Endodermal cell (in vitro differentiated cells): ENCODE data around the gene BRSK2. TPM values are rescaled to one million over a fixed set of nuclear protein-coding genes. Genes with fewer than 3 reads are reported as not detected.

ENCODE experiments used
- DNase-seq: peaks from one replicate; pipeline ENCODE4 v3.0.0-alpha.2; 2017
- H3K27ac ChIP-seq: 2 replicates; pipeline ENCODE4 v1.5.1; 2013; ENCODE audit warnings: mild to moderate bottlenecking, low read depth, low read length, moderate library complexity
- H3K27me3 ChIP-seq: 2 replicates; pipeline ENCODE4 v1.6.1; 2013; ENCODE audit warnings: mild to moderate bottlenecking, low read length, moderate library complexity; ENCODE audit not compliant: insufficient read depth, control insufficient read depth, poor library complexity, severe bottlenecking
- H3K36me3 ChIP-seq: 2 replicates; pipeline ENCODE4 v1.7.0; 2013; ENCODE audit warnings: mild to moderate bottlenecking, low read length, moderate library complexity; ENCODE audit not compliant: control insufficient read depth, insufficient read depth
- H3K4me1 ChIP-seq: one replicate; pipeline ENCODE4 v1.7.0; 2013; ENCODE audit warnings: low read length; ENCODE audit not compliant: control insufficient read depth, insufficient read depth
- H3K4me3 ChIP-seq: 2 replicates; pipeline ENCODE4 v1.5.1; 2013; ENCODE audit warnings: mild to moderate bottlenecking, low read length, moderate library complexity
- H3K9ac ChIP-seq: 2 replicates; pipeline ENCODE4 v1.6.1; 2013; ENCODE audit warnings: mild to moderate bottlenecking, low read length, moderate library complexity; ENCODE audit not compliant: poor library complexity, severe bottlenecking; ENCODE audit errors: extremely low read depth
- H3K9me3 ChIP-seq: 2 replicates; pipeline ENCODE4 v1.6.1; 2013; ENCODE audit warnings: mild to moderate bottlenecking, low read length, moderate library complexity; ENCODE audit not compliant: control insufficient read depth
- H3K27ac Mint-ChIP-seq: 2 replicates; pipeline ENCODE4 v1.8.0; 2020; ENCODE audit warnings: mixed read lengths
- H3K27me3 Mint-ChIP-seq: 2 replicates; pipeline ENCODE4 v1.8.0; 2021; ENCODE audit warnings: mild to moderate bottlenecking, mixed read lengths; ENCODE audit not compliant: insufficient read depth
- H3K36me3 Mint-ChIP-seq: 2 replicates; pipeline ENCODE4 v1.8.0; 2020; ENCODE audit warnings: low read depth, mixed read lengths
- H3K4me1 Mint-ChIP-seq: 2 replicates; pipeline ENCODE4 v1.8.0; 2020; ENCODE audit warnings: mixed read lengths
- H3K4me3 Mint-ChIP-seq: 2 replicates; pipeline ENCODE4 v1.8.0; 2020; ENCODE audit warnings: mild to moderate bottlenecking, moderate library complexity, mixed read lengths
- H3K9me3 Mint-ChIP-seq: 2 replicates; pipeline ENCODE4 v1.8.0; 2020; ENCODE audit warnings: mild to moderate bottlenecking, mixed read lengths
- WGBS, 2 experiments: methylation state at CpG; one replicate each; pipeline versions ENCODE4 v1.1.5 to v1.1.7; 2013; ENCODE audit warnings: missing lambda C conversion rate in 2 of 2, mixed read lengths in 1 of 2; ENCODE audit not compliant: insufficient coverage in 1 of 2, insufficient read length in 1 of 2; 5-methylcytosine and 5-hydroxymethylcytosine counted together
- total RNA-seq, 2 donors: library from RNA; stranded (reverse); fragmentation: NEBNext Ultra II Directional in 1 of 2; extraction: Animal tissue kit (Norgen Biotek cat#: 25700) in 1 of 2; gene quantifications; 2 replicates in 1 of 2; 3 replicates in 1 of 2; pipeline ENCODE4 v1.2.1, GENCODE V29; 2021
- TF ChIP-seq, protein P1 (sequence below): fragments of 200-600 bp; sonication (generic); conservative IDR thresholded peaks from 2 replicates; pipeline ENCODE4 v1.5.0; 2021; ENCODE audit warnings: antibody characterized with exemption, mild to moderate bottlenecking

Gene BRSK2
- total RNA-seq, 2 donors from 2014 or later: 9.4 to 10.3 TPM

- H3K4me3 ChIP-seq: no peak overlapping the region
- H3K36me3 ChIP-seq: peaks cover 18% of the 10 kb centered on the region
- no peak overlapping the region for H3K27ac ChIP-seq
- H3K9me3 ChIP-seq: no peaks in the 10 kb centered on the region
- H3K9me3 Mint-ChIP-seq: no peaks in the 10 kb centered on the region
- H3K4me1 ChIP-seq: no peaks in the 10 kb centered on the region
- no peak overlapping the region for H3K4me3 Mint-ChIP-seq
- peaks cover 24% of the 10 kb centered on the region for H3K36me3 Mint-ChIP-seq
- TF ChIP-seq, protein P1, sequence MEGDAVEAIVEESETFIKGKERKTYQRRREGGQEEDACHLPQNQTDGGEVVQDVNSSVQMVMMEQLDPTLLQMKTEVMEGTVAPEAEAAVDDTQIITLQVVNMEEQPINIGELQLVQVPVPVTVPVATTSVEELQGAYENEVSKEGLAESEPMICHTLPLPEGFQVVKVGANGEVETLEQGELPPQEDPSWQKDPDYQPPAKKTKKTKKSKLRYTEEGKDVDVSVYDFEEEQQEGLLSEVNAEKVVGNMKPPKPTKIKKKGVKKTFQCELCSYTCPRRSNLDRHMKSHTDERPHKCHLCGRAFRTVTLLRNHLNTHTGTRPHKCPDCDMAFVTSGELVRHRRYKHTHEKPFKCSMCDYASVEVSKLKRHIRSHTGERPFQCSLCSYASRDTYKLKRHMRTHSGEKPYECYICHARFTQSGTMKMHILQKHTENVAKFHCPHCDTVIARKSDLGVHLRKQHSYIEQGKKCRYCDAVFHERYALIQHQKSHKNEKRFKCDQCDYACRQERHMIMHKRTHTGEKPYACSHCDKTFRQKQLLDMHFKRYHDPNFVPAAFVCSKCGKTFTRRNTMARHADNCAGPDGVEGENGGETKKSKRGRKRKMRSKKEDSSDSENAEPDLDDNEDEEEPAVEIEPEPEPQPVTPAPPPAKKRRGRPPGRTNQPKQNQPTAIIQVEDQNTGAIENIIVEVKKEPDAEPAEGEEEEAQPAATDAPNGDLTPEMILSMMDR: no peak
- 92 to 100% methylated on average over 6 to 13 of the region's 13 CpGs for WGBS, 2 experiments
- H3K27me3 ChIP-seq: no peaks in the 10 kb centered on the region
- H3K27me3 Mint-ChIP-seq: no peaks in the 10 kb centered on the region
- H3K4me1 Mint-ChIP-seq: no peaks in the 10 kb centered on the region
- no peak for DNase-seq
- H3K9ac ChIP-seq: no peak overlapping the region
- H3K27ac Mint-ChIP-seq: no peak overlapping the region
Measured at GRCh38 chr11:1478011-1478410, 88.3 kb downstream of the BRSK2 start.

GRCh38 chr11:1478544-1478943 lies 88.8 kb downstream of the BRSK2 start:
- no peak for DNase-seq
- Mint-ChIP-seq H3K9me3 (no peaks in the 10 kb centered on the region), H3K4me3 (no peak overlapping the region), H3K36me3 (peaks cover 22% of the 10 kb centered on the region), H3K4me1 (no peaks in the 10 kb centered on the region), H3K27me3 (no peaks in the 10 kb centered on the region), H3K27ac (no peak overlapping the region)
- Histone ChIP-seq H3K4me3 (no peak overlapping the region), H3K36me3 (peaks cover 18% of the 10 kb centered on the region), H3K9me3 (no peaks in the 10 kb centered on the region), H3K27ac (no peak overlapping the region), H3K4me1 (no peaks in the 10 kb centered on the region), H3K27me3 (no peaks in the 10 kb centered on the region), H3K9ac (no peak overlapping the region)
- WGBS, 2 experiments: 79 to 89% methylated on average over 3 to 8 of the region's 9 CpGs
- TF ChIP-seq, protein P1: no peak

- Histone ChIP-seq H3K27me3 (no peaks in the 10 kb centered on the region), H3K9me3 (no peaks in the 10 kb centered on the region), H3K4me3 (no peak overlapping the region), H3K27ac (no peak overlapping the region), H3K9ac (no peak overlapping the region), H3K4me1 (no peaks in the 10 kb centered on the region), H3K36me3 (peaks cover 18% of the 10 kb centered on the region)
- Mint-ChIP-seq H3K9me3 (no peaks in the 10 kb centered on the region), H3K4me1 (no peaks in the 10 kb centered on the region), H3K36me3 (peaks cover 22% of the 10 kb centered on the region), H3K27ac (no peak overlapping the region), H3K4me3 (no peak overlapping the region), H3K27me3 (no peaks in the 10 kb centered on the region)
- no peak for DNase-seq
- WGBS, 2 experiments: 93 to 95% methylated on average over 7 to 9 of the region's 9 CpGs
- TF ChIP-seq, protein P1: no peak
Measured at GRCh38 chr11:1479006-1479677, 89.4 kb downstream of the BRSK2 start.
